ENCODE results near the gene INTS1. TPM values are rescaled to one million over a fixed set of nuclear protein-coding genes. Genes with fewer than 3 reads are reported as not detected.

Gene INTS1
- total RNA-seq, 4 donors from 2014 or later = 45.7 to 96.5 (median 75.8) TPM

DNA sequence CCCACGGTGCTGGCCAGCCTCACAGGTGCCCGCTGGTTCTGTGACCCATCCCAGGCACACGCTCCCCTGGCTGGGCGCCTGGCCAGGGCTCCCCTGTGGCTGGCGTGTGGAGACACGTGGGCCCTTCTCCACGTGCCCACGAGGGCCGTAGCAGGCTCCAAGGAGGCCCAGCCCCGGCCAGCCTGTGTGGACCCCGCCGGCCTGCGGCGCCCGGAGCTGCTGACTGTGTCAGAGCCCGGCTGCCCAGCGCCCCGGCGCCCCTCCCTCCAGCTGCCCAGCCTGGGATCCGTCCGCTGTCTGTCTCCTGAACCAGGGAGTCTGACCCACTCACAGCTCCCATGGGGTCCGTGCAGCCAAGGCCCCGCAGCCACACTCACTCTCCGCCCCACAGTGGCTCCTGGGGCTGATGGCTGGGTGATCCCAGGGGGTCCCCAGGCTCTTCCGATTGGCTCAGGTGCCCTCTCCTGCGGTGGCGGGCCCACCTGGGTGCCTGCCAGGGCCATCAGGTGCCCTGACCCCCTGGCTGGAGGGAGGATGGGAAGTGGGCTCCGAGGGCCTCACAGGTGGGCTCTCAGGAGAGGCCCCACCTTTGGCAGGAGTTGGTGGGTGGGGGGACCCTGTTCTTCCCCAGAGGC, 42.2 kb upstream of the INTS1 start:
- Histone ChIP-seq H3K9me3 (no peaks in the 10 kb centered on the region), H3K36me3 (peaks cover 30% of the 10 kb centered on the region), H3K4me3 (no peak overlapping the region), H3K27me3 (no peaks in the 10 kb centered on the region), H3K27ac (no peak overlapping the region), H3K4me1 (peaks cover 21% of the 10 kb centered on the region)
- WGBS = 62% methylated on average over 19 of the region's 28 CpGs
- no peak for DNase-seq (ENCODE audit: low spot score in 2 of 2)
- TF ChIP-seq, protein P1, sequence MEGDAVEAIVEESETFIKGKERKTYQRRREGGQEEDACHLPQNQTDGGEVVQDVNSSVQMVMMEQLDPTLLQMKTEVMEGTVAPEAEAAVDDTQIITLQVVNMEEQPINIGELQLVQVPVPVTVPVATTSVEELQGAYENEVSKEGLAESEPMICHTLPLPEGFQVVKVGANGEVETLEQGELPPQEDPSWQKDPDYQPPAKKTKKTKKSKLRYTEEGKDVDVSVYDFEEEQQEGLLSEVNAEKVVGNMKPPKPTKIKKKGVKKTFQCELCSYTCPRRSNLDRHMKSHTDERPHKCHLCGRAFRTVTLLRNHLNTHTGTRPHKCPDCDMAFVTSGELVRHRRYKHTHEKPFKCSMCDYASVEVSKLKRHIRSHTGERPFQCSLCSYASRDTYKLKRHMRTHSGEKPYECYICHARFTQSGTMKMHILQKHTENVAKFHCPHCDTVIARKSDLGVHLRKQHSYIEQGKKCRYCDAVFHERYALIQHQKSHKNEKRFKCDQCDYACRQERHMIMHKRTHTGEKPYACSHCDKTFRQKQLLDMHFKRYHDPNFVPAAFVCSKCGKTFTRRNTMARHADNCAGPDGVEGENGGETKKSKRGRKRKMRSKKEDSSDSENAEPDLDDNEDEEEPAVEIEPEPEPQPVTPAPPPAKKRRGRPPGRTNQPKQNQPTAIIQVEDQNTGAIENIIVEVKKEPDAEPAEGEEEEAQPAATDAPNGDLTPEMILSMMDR (IDR thresholded peaks at IDR 0.05) = no peak
- TF ChIP-seq EP300 (IDR thresholded peaks at IDR 0.05) (no peak), POLR2A (IDR thresholded peaks at IDR 0.05) (no peak), POLR2AphosphoS5 (IDR thresholded peaks at IDR 0.05) (no peak)

DNA sequence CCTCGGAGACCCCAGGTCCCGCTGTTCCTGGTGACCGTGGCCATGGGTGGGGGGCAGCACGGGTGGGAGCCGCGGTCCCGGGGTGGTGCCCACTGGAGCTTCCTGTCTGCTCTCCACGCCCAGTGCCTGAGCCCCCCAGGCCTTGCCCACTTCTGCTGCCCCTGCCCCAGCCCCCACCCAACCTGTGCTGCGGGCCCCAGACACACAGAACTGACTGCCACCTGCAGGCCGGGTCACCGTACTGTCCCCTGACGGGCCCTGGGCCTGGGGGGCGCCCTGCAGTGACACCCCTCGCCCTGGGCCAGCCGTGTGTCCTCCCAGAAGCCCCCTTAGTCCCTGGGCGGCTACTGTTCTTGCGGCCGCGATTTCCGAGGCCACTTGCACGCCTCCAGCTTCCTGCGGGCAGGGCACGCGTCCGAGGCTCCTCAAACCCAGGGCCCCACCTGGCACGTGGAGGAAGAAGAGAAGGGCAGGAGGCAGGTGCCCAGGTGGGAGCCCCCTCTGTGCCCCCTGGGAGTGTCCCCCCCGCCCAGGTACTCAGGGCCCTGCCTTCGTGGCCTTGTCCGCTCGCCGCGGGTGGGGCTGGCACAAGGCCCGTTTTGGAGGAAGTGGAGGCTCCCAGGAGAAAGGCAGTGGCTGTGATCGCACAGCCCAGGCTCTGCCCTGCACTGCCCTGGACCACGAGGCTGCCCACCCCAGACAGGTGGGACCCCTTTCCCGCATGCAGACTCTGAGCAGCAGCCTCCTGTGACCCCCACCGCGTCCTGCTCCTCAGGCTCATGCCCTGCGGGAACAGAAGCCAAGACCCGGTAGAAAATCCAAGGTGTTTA, 41.4 kb upstream of the INTS1 start:
- WGBS = 91% methylated on average over 19 of the region's 40 CpGs
- TF ChIP-seq, protein P1 (IDR thresholded peaks at IDR 0.05) = no peak
- TF ChIP-seq EP300 (IDR thresholded peaks at IDR 0.05) (no peak), POLR2AphosphoS5 (IDR thresholded peaks at IDR 0.05) (no peak), POLR2A (IDR thresholded peaks at IDR 0.05) (no peak)
- no peaks in the 10 kb centered on the region for H3K9me3 ChIP-seq
- H3K36me3 ChIP-seq = peaks cover 38% of the 10 kb centered on the region
- H3K27ac ChIP-seq = no peak overlapping the region
- H3K4me1 ChIP-seq = peaks cover 21% of the 10 kb centered on the region
- DNase-seq (ENCODE audit: low spot score in 2 of 2) = no peak
- no peaks in the 10 kb centered on the region for H3K27me3 ChIP-seq
- H3K4me3 ChIP-seq = no peak overlapping the region

DNA sequence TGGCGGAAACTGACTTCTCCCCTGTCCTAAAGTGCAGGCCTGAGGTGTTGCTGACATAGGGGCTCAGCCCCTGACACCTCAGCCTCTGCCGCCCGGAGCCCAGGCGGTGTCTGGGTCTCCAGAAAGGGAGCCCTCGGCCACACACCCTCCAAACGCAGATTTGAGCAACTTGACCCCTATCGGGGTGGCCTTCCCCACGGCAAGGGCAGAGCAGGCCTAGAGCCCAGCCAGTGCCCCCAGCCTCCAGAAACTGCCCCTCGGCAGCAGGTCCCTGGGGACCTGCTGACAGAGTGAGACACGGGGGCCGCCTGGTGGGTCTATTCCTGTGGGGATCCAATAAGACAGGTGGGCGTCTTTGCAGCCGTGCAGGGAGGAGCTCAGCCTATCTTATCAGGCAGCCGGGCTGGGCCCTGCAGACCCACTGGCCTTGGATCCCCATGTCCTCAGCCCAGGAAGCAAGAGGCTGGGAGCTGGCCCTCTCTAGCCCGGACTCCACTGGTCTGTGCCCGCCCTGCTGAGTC, 40.8 kb upstream of the INTS1 start:
- H3K27me3 ChIP-seq = no peaks in the 10 kb centered on the region
- H3K4me1 ChIP-seq = peaks cover 21% of the 10 kb centered on the region
- H3K36me3 ChIP-seq = peaks cover 40% of the 10 kb centered on the region
- no peak overlapping the region for H3K27ac ChIP-seq
- no peak for DNase-seq (ENCODE audit: low spot score in 2 of 2)
- no CpG with 5 or more reads among the region's 16 CpGs for WGBS
- H3K9me3 ChIP-seq = no peaks in the 10 kb centered on the region
- TF ChIP-seq POLR2A (IDR thresholded peaks at IDR 0.05) = no peak
- TF ChIP-seq EP300 (IDR thresholded peaks at IDR 0.05) = no peak
- TF ChIP-seq POLR2AphosphoS5 (IDR thresholded peaks at IDR 0.05) = no peak
- TF ChIP-seq, protein P1 (IDR thresholded peaks at IDR 0.05) = no peak
- H3K4me3 ChIP-seq = no peak overlapping the region

DNA sequence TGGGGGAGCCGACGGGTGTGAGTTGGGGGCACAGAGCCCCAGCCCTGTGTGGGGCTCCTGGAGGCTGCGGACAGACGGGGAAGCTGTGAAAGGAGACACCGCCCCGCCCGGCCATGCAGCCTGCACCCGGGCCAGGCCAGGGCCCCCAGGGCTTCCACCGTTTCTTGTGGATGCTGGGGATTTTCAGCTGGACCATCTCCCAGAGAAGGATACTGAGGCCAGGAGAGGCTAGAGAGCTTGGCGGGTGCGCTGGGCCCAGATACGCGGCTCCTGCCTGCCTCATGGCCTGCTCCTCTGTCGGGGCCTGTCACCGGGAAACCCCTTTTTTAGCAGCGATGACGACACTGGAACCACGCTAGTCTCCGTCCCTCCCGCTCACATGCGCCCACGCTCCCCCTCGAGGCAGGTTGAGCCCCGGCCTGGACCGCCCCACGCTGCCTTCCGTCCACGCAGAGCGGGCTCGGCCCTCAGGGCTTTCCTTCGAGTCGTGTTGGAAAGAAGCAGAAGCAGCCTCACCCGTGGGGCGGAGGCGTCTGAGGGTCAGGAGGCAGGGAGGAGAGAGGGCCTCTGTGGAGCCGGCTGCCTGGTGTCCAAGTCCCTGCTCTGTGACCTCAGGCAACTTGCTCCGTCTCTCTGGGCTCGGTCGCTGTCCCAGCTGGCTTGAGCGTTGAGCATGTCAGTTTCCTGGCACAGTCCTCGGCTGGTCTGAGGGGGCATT, 40.1 kb upstream of the INTS1 start:
- no peaks in the 10 kb centered on the region for H3K27me3 ChIP-seq
- H3K4me1 ChIP-seq = peaks cover 23% of the 10 kb centered on the region
- no peaks in the 10 kb centered on the region for H3K9me3 ChIP-seq
- no peak overlapping the region for H3K27ac ChIP-seq
- no peak overlapping the region for H3K4me3 ChIP-seq
- no peak for DNase-seq (ENCODE audit: low spot score in 2 of 2)
- no peak for TF ChIP-seq POLR2AphosphoS5 (IDR thresholded peaks at IDR 0.05)
- TF ChIP-seq, protein P1 (IDR thresholded peaks at IDR 0.05) = no peak
- TF ChIP-seq EP300 (IDR thresholded peaks at IDR 0.05) = no peak
- no peak for TF ChIP-seq POLR2A (IDR thresholded peaks at IDR 0.05)
- WGBS = 56% methylated on average over 30 of the region's 41 CpGs
- H3K36me3 ChIP-seq = peaks cover 44% of the 10 kb centered on the region
